ENCODE results near the gene CAPN14.

The CAPN14 gene

DNA sequence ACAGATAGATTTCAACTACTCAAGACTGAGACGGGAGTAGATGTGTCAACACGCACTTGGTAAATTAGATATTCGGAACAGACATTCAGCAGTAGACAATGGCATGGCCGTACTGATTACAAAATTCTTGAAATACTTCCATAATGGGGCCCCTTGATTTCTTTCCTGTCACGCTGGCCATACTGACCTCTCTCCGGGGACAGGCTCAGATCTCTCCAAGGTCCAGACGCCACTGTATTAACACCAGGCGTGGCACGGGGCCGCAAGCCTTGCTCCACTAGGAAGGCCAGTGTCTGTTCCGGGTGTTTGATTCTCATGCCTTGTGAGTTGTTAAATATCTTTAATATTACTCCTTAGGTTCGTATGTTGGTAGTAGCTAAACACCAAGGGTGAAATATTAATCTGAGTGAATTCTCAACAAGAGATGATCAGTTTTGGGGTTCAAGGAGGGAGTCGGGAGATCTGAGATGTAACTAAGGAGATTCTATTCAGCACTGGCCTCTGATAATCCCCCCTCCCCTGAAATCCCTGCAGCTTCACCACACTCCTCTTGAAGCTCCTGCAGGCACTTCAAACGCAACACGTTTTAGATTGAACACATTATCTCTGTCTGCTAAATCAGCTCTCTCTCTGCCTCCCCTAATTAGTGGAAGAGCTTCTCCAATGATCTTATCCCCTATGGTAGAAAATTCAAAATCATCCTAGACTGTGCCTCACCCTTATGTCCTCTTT lies 14.4 kb upstream of the CAPN14 start:
- H3K27me3 ChIP-seq (ENCODE audit: control insufficient read depth, insufficient read depth, low read length) = no peaks in the 10 kb centered on the region
- H3K4me1 ChIP-seq (ENCODE audit: control insufficient read depth, insufficient read depth, low read length) = no peaks in the 10 kb centered on the region
- no peak overlapping the region for H3K9ac ChIP-seq (ENCODE audit: low read length)
- H3K36me3 ChIP-seq (ENCODE audit: control insufficient read depth, insufficient read depth, low read length) = no peaks in the 10 kb centered on the region
- no peak overlapping the region for H3K4me3 ChIP-seq (ENCODE audit: low read length)
- no peak overlapping the region for H3K27ac ChIP-seq (ENCODE audit: low read depth, low read length)

DNA sequence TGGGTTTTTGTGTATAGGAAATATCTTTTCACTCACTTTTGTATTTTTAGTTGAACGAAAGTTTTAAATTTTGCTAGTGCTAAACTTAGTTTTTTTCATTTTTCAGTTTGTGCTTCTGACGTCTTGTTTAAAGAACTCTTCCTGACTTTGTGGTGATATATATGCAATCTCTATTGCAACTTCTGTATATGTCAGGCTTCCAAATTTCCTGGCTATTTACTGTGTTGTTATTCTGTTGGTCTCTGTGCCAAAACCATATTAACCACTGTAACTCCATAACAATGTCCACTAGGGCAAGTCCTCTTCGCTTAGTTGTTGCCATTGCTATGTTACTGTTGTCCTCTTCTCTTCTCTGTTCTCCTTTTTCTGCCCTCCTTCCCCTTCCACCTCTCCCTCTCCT lies 13.4 kb upstream of the CAPN14 start:
- H3K9ac ChIP-seq (ENCODE audit: low read length) = no peak overlapping the region
- H3K27me3 ChIP-seq (ENCODE audit: control insufficient read depth, insufficient read depth, low read length) = no peaks in the 10 kb centered on the region
- no peaks in the 10 kb centered on the region for H3K36me3 ChIP-seq (ENCODE audit: control insufficient read depth, insufficient read depth, low read length)
- H3K4me3 ChIP-seq (ENCODE audit: low read length) = no peak overlapping the region
- no peak overlapping the region for H3K27ac ChIP-seq (ENCODE audit: low read depth, low read length)
- no peaks in the 10 kb centered on the region for H3K4me1 ChIP-seq (ENCODE audit: control insufficient read depth, insufficient read depth, low read length)

DNA sequence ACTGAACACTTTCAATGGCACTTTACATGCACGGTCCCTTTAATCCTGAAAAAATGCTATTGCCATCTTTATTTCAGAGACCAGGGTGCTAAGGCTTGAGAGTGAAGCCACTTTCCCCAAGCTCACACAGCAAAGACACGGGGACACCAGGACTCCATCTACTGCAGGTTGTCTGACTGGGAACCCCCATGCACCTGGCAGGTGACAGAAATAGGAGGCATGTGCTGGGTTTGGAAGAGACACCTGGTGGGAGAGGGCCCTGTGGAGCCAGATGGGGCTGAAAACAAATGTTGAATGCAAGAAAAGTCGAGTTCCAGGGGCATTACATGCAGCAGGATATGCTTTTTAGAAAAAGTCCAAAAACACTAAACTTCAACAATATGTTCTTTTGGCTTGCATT lies 11.4 kb upstream of the CAPN14 start:
- Histone ChIP-seq H3K27ac (ENCODE audit: low read depth, low read length) (no peak overlapping the region), H3K27me3 (ENCODE audit: control insufficient read depth, insufficient read depth, low read length) (no peaks in the 10 kb centered on the region), H3K4me1 (ENCODE audit: control insufficient read depth, insufficient read depth, low read length) (no peaks in the 10 kb centered on the region), H3K4me3 (ENCODE audit: low read length) (no peak overlapping the region), H3K36me3 (ENCODE audit: control insufficient read depth, insufficient read depth, low read length) (no peaks in the 10 kb centered on the region), H3K9ac (ENCODE audit: low read length) (no peak overlapping the region)

DNA sequence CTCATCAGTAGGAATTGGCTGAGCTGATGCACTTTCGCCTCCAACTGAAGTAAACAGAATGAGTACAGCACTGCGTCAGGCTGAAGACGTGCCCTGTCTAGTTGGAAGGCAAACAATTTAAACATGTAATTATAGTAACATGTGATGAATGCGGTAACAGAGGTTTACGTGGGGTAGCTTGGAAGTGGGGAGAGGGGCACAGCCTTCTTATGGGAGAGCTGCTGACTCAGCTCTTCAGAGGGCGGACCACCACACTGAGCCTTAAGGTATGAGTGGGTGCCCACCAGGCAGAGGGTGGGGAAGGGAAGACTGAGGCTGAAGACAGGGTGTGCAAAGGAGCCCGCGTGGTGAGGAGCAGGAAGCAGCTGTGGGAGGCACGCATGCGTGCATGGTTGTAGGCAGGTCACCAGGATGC lies 10.4 kb upstream of the CAPN14 start:
- H3K27ac ChIP-seq (ENCODE audit: low read depth, low read length) = no peak overlapping the region
- H3K4me1 ChIP-seq (ENCODE audit: control insufficient read depth, insufficient read depth, low read length) = no peaks in the 10 kb centered on the region
- H3K9ac ChIP-seq (ENCODE audit: low read length) = no peak overlapping the region
- H3K36me3 ChIP-seq (ENCODE audit: control insufficient read depth, insufficient read depth, low read length) = no peaks in the 10 kb centered on the region
- H3K4me3 ChIP-seq (ENCODE audit: low read length) = no peak overlapping the region
- H3K27me3 ChIP-seq (ENCODE audit: control insufficient read depth, insufficient read depth, low read length) = no peaks in the 10 kb centered on the region

DNA sequence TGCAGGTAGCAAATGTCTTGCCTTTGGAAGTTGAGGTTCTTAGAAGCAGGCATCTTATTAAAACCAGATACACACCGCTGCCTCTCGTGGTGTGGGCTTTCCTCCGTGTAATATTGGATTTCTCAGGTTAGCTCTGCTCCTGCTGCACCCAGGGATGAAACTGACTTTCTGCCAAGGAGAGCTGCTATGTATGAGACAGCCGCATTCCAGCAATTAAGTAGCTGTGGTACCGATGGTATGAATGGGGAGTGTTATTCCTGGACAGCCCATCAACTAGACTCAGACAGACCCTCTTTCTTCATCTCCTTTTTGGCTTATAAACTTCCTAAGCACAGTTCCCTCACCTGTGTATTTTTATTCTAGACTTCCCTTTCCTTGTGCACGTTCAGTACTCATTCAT lies 9.8 kb upstream of the CAPN14 start:
- H3K27me3 ChIP-seq (ENCODE audit: control insufficient read depth, insufficient read depth, low read length) = no peaks in the 10 kb centered on the region
- H3K4me1 ChIP-seq (ENCODE audit: control insufficient read depth, insufficient read depth, low read length) = no peaks in the 10 kb centered on the region
- H3K36me3 ChIP-seq (ENCODE audit: control insufficient read depth, insufficient read depth, low read length) = no peaks in the 10 kb centered on the region
- no peak overlapping the region for H3K4me3 ChIP-seq (ENCODE audit: low read length)
- H3K9ac ChIP-seq (ENCODE audit: low read length) = no peak overlapping the region
- no peak overlapping the region for H3K27ac ChIP-seq (ENCODE audit: low read depth, low read length)

DNA sequence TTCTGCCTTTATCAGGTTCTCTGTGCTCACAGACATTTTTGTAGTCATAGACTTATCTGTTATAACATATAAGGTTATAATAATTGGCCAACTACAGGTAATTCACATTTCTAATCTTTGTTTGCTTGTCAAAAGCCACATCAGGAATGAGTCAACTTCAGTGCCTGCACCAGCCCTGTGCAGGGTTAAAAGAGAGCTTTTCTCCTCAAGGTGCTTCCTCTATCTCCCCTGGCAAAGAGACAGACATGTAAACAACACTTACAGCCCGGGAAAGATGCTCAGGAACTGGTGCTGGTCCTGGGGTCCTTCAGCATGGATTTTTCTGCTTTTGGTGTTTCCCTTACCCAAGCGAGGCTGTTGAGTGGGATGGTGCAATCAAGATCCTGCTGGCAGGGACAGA lies 9.0 kb upstream of the CAPN14 start:
- no peaks in the 10 kb centered on the region for H3K36me3 ChIP-seq (ENCODE audit: control insufficient read depth, insufficient read depth, low read length)
- no peaks in the 10 kb centered on the region for H3K4me1 ChIP-seq (ENCODE audit: control insufficient read depth, insufficient read depth, low read length)
- no peak overlapping the region for H3K9ac ChIP-seq (ENCODE audit: low read length)
- H3K27me3 ChIP-seq (ENCODE audit: control insufficient read depth, insufficient read depth, low read length) = no peaks in the 10 kb centered on the region
- no peak overlapping the region for H3K4me3 ChIP-seq (ENCODE audit: low read length)
- no peak overlapping the region for H3K27ac ChIP-seq (ENCODE audit: low read depth, low read length)

DNA sequence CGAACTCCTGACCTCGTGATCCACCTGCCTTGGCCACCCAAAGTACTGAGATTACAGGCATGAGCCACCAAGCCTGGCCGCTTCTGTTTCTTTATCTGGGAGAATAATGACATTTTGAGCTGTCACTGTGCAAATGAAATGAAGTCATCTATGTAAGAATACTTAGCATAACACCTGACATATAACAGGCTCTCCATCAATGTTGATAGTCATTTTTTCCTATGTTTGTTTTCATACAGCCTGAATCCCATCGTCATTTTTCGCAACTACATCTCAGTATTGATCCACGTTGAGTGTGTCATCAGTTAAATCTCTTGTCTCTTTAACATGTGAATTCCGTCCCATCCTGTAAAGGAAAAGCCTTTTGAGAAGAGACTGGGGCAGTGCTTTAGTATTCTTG lies 6.4 kb upstream of the CAPN14 start:
- no peaks in the 10 kb centered on the region for H3K36me3 ChIP-seq (ENCODE audit: control insufficient read depth, insufficient read depth, low read length)

DNA sequence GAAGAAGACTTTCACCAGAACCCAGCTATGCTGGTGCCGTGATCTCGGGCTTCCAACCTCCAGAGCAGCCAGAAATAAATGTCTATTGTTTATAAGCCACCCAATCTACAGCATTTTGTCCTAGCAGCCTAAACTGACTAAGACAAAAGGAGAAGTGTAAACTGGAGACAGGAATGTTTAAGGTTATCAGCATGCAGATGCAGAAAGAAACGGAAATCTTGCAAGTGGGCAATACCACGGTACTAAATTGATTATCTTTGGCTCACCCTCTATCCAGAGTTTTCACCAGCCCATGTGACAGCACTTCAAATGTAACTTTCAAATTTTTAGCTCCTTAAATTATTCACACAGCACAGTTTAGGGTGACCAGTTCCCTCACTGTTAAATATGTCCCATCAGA lies 5.7 kb upstream of the CAPN14 start:
- H3K27ac ChIP-seq (ENCODE audit: low read depth, low read length) = no peak overlapping the region
- no peaks in the 10 kb centered on the region for H3K27me3 ChIP-seq (ENCODE audit: control insufficient read depth, insufficient read depth, low read length)
- H3K9ac ChIP-seq (ENCODE audit: low read length) = no peak overlapping the region
- H3K4me1 ChIP-seq (ENCODE audit: control insufficient read depth, insufficient read depth, low read length) = no peaks in the 10 kb centered on the region
- H3K4me3 ChIP-seq (ENCODE audit: low read length) = no peak overlapping the region
- H3K36me3 ChIP-seq (ENCODE audit: control insufficient read depth, insufficient read depth, low read length) = no peaks in the 10 kb centered on the region

More for the DNA sequence above, 6.4 kb upstream of the CAPN14 start:
- Histone ChIP-seq H3K4me1 (ENCODE audit: control insufficient read depth, insufficient read depth, low read length) (no peaks in the 10 kb centered on the region), H3K4me3 (ENCODE audit: low read length) (no peak overlapping the region), H3K9ac (ENCODE audit: low read length) (no peak overlapping the region), H3K27me3 (ENCODE audit: control insufficient read depth, insufficient read depth, low read length) (no peaks in the 10 kb centered on the region), H3K27ac (ENCODE audit: low read depth, low read length) (no peak overlapping the region)

DNA sequence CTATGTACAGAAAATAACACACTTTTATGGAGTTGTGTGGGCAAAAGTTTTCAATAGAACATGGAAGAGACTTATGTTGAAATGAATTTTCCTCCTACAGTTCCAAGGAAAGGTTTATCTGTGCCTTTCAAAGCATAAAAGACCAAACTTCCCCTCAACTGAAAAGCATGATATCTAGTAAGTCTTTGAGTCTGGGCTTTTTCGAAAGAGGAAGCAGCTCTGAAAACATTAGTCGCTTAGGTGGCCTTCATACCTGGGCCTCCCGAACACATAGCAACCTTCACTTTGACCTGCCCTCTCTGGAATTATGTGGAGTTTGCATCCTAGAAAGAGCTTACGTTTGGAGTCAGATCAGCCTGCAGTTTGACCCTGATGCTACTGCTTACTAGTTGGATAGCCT lies 4.8 kb upstream of the CAPN14 start:
- Histone ChIP-seq H3K27ac (ENCODE audit: low read depth, low read length) (no peak overlapping the region), H3K9ac (ENCODE audit: low read length) (no peak overlapping the region), H3K4me3 (ENCODE audit: low read length) (no peak overlapping the region), H3K36me3 (ENCODE audit: control insufficient read depth, insufficient read depth, low read length) (no peaks in the 10 kb centered on the region), H3K4me1 (ENCODE audit: control insufficient read depth, insufficient read depth, low read length) (no peaks in the 10 kb centered on the region), H3K27me3 (ENCODE audit: control insufficient read depth, insufficient read depth, low read length) (no peaks in the 10 kb centered on the region)

DNA sequence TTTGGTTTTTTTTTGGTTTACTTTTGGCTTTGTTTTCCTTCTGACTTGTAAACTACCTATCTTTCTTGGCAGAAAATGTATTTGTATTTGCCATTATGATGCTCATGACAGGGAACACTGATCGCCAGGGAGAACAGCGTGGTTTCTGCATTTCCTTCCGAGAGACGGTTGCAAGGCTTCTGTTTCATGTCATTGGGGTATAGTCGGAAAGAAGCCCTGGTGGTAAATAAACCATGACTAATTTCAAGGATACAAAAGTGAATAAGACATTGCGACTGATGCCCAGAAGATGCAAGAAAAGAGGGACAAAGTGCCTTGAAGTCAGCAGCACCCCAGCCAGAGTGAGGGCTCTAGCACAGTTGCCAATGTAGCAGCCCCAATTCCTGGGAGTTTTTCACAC lies 4.2 kb upstream of the CAPN14 start:
- Histone ChIP-seq H3K27me3 (ENCODE audit: control insufficient read depth, insufficient read depth, low read length) (no peaks in the 10 kb centered on the region), H3K9ac (ENCODE audit: low read length) (no peak overlapping the region), H3K4me3 (ENCODE audit: low read length) (no peak overlapping the region), H3K36me3 (ENCODE audit: control insufficient read depth, insufficient read depth, low read length) (no peaks in the 10 kb centered on the region), H3K27ac (ENCODE audit: low read depth, low read length) (no peak overlapping the region), H3K4me1 (ENCODE audit: control insufficient read depth, insufficient read depth, low read length) (no peaks in the 10 kb centered on the region)

DNA sequence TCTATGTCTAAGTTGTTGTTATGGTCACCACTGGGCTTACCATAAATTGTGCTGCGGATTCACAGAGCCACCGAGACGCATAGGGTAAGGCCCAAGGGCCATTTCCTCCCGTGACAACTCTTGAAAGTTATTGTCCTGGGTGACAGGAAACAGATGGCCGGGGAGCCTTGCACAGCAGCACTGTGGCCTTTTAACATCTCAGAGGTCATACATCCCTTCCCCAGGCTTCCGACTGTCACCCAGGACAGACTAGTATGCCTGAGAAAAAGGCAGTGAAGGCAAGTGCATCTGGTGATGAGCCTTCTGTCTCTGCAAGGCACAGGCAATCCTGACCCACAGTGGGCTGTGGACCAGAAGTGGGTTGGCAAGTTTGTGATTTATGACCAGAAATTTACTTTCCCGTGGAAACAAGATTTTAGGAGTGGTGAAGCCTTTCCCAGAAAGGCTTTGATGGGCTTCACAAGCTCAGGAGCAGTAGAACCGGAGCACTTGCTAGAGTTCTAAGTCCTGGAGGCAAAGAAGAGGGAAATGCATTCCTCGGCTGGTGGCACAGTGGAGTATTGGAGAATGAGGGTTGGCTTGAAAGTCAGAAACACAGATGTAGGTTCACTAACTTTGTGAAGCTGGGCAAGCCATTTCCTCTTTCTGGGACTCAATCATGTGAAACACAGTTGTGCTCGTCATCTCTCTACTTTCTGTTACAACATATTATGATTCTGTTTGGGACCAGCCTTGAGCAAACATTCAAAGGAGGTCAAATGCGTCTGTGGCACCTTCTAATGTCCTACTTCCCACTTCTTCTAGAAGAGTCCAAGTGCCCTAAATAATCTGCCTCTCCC lies 2.0 kb upstream of the CAPN14 start:
- Histone ChIP-seq H3K27ac (ENCODE audit: low read depth, low read length) (no peak overlapping the region), H3K4me1 (ENCODE audit: control insufficient read depth, insufficient read depth, low read length) (no peaks in the 10 kb centered on the region), H3K36me3 (ENCODE audit: control insufficient read depth, insufficient read depth, low read length) (no peaks in the 10 kb centered on the region), H3K27me3 (ENCODE audit: control insufficient read depth, insufficient read depth, low read length) (no peaks in the 10 kb centered on the region), H3K4me3 (ENCODE audit: low read length) (no peak overlapping the region), H3K9ac (ENCODE audit: low read length) (no peak overlapping the region)

DNA sequence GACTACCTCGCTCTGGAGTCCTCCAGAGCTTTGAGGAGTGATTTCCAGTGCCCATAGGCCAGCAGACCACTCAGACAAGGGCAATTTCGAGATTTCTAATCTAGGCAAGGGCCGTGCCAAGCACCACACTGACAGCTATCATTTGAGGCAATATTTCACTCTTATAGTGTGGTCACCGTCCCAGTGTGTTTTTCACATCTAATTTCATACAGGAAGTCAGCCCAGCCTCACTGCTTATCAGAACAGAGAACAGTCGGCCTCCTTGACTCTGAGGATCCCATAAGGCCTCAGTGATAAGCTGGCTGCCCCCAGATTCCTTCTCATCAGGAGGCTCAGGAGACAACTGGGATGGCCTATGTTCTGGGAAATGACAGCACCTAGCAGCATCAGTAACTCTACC lies 581 bp downstream of the CAPN14 start:
- Histone ChIP-seq H3K27ac (ENCODE audit: low read depth, low read length) (no peak overlapping the region), H3K4me1 (ENCODE audit: control insufficient read depth, insufficient read depth, low read length) (no peaks in the 10 kb centered on the region), H3K4me3 (ENCODE audit: low read length) (no peak overlapping the region), H3K36me3 (ENCODE audit: control insufficient read depth, insufficient read depth, low read length) (no peaks in the 10 kb centered on the region), H3K9ac (ENCODE audit: low read length) (no peak overlapping the region), H3K27me3 (ENCODE audit: control insufficient read depth, insufficient read depth, low read length) (no peaks in the 10 kb centered on the region)

DNA sequence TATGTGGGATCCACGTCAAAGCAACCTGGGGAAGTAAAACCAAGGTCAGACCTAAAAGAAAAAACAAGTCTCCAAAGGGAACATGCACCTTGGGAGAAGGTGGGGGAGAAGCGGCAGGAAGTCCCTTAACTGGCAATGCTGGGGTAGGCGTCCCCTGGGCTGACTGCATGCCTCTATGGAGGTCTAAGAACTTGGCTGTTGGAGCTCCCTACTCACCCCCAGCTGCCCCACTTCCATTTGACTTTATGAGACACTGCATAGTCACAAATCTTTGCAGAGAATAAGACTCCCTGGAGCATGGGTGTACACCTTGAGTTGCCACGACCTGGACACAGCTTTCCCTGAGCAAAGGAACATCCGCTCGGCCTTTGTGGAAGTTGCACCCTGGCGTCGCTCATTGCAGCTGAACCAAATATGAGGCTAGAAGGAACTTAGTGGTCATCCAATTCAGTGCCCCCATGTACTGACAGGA lies 2.8 kb downstream of the CAPN14 start:
- Histone ChIP-seq H3K27me3 (ENCODE audit: control insufficient read depth, insufficient read depth, low read length) (no peaks in the 10 kb centered on the region), H3K27ac (ENCODE audit: low read depth, low read length) (no peak overlapping the region)

More for the DNA sequence above, 2.8 kb downstream of the CAPN14 start:
- no peak overlapping the region for H3K4me3 ChIP-seq (ENCODE audit: low read length)
- no peak overlapping the region for H3K9ac ChIP-seq (ENCODE audit: low read length)
- no peaks in the 10 kb centered on the region for H3K36me3 ChIP-seq (ENCODE audit: control insufficient read depth, insufficient read depth, low read length)
- no peaks in the 10 kb centered on the region for H3K4me1 ChIP-seq (ENCODE audit: control insufficient read depth, insufficient read depth, low read length)

All from rectal smooth muscle tissue (tissue), 1 donor.